Panc1 (cell line): ENCODE data around the gene ZDHHC1. TPM values are rescaled to one million over a fixed set of nuclear protein-coding genes. Genes with fewer than 3 reads are reported as not detected.

Experiments used
- ATAC-seq: fragments of 200-7000 bp; cut with Tn5 transposase; 2 replicates; pipeline ENCODE4 v1.9.1; 2020; ENCODE audit warnings: mild to moderate bottlenecking, moderate library complexity
- BruUV-seq: library from RNA; stranded (reverse); fragments of 400-500 nt; replicated peaks from 2 replicates; lab custom pipeline; 2021; lab: Mats Ljungman, UMichigan
- CTCF ChIA-PET: fragments of 300-600 bp; sonication (Branson Sonifier 250); formaldehyde crosslinking; loops from one replicate; lab custom pipeline; 2022; ENCODE audit warnings: antibody characterized with exemption; lab: Charles Lee
- POLR2A ChIA-PET: fragments of 300-600 bp; sonication (Branson Sonifier 250); formaldehyde crosslinking; loops from one replicate; lab custom pipeline; 2022; ENCODE audit warnings: antibody characterized with exemption; lab: Charles Lee
- DNase-seq: peaks from one replicate; pipeline ENCODE4 v3.0.0-alpha.2; 2010; ENCODE audit warnings: low read depth, low spot score
- H3K27ac ChIP-seq: 2 replicates; pipeline ENCODE4 v1.5.1; 2011; ENCODE audit warnings: mild to moderate bottlenecking, low read length, inconsistent platforms
- H3K27me3 ChIP-seq: fragments of 200-500 bp; sonication (Bioruptor generic); 2 replicates; pipeline ENCODE4 v1.6.0; 2014; ENCODE audit warnings: low read length, inconsistent platforms; ENCODE audit not compliant: control insufficient read depth, insufficient read depth
- H3K36me3 ChIP-seq: fragments of 200-500 bp; sonication (Bioruptor generic); 2 replicates; pipeline ENCODE4 v1.5.1; 2014; ENCODE audit warnings: inconsistent platforms, mild to moderate bottlenecking, low read length, moderate library complexity; ENCODE audit not compliant: control insufficient read depth, insufficient read depth
- H3K4me1 ChIP-seq: 2 replicates; pipeline ENCODE4 v1.5.1; 2011; ENCODE audit warnings: inconsistent platforms, mild to moderate bottlenecking, low read length, moderate library complexity; ENCODE audit not compliant: control insufficient read depth, insufficient read depth
- H3K4me3 ChIP-seq, 2 experiments: 2 replicates each; pipeline ENCODE4 v1.5.1; 2011 to 2012; ENCODE audit warnings: low read depth in 2 of 2, low read length in 2 of 2, mild to moderate bottlenecking in 2 of 2, inconsistent platforms in 1 of 2, moderate library complexity in 1 of 2
- H3K9me3 ChIP-seq: fragments of 200-500 bp; sonication (Bioruptor generic); 2 replicates; pipeline ENCODE4 v1.5.1; 2014; ENCODE audit warnings: low read depth, mild to moderate bottlenecking, inconsistent platforms, low read length, moderate library complexity; ENCODE audit not compliant: control insufficient read depth, insufficient read depth
- CTCF ChIP-seq: fragments of 450-650 bp; IDR thresholded peaks from 2 replicates; pipeline ENCODE4 v1.5.1; 2017; ENCODE audit warnings: mild to moderate bottlenecking
- POLR2AphosphoS5 ChIP-seq: IDR thresholded peaks from 2 replicates; pipeline ENCODE4 v1.6.1; 2012; ENCODE audit warnings: mild to moderate bottlenecking, low read depth, low read length, moderate library complexity
- SIN3A ChIP-seq: IDR thresholded peaks from 2 replicates; pipeline ENCODE4 v1.6.1; 2012; ENCODE audit warnings: low read depth, mild to moderate bottlenecking, low read length, moderate library complexity, borderline replicate concordance; ENCODE audit not compliant: insufficient read depth
- TCF7L2 ChIP-seq: IDR thresholded peaks from 2 replicates; pipeline ENCODE4 v1.6.1; 2011; ENCODE audit warnings: mild to moderate bottlenecking, low read depth, low read length, inconsistent platforms
- in situ Hi-C: cut with HindIII; loops from 2 replicates; pipeline ENCODE4 v1.10.0; 2016; ENCODE audit warnings: low sequenced_read_pairs, low pct_unique_long_range_greater_than_20kb
- intact Hi-C: fragments of 100-400 bp; cut with micrococcal nuclease; formaldehyde crosslinking; loops from one replicate; pipeline ENCODE4 v1.10.0; 2022; ENCODE audit not compliant: unreplicated experiment
- total RNA-seq: library from RNA; stranded (reverse); gene quantifications from one replicate; pipeline ENCODE4 v1.2.1, GENCODE V29; 2021; ENCODE audit not compliant: unreplicated experiment
- TF ChIP-seq, protein P1 (sequence below), 2 experiments: IDR thresholded peaks; 2 replicates each; pipeline ENCODE4 v1.6.1; 2011 to 2012; ENCODE audit warnings: low read depth in 2 of 2, control low read depth in 1 of 2, low read length in 1 of 2, mild to moderate bottlenecking in 1 of 2, moderate library complexity in 1 of 2; ENCODE audit not compliant: insufficient read depth in 1 of 2

ZDHHC1 gene
- total RNA-seq, 1 experiment from 2014 or later, result 7.8 TPM

- BruUV-seq, result TSS peak; percentile 96
- Histone ChIP-seq H3K27me3 (no peaks in the 10 kb centered on the region), H3K27ac (no peak overlapping the region), H3K36me3 (no peaks in the 10 kb centered on the region), H3K4me3 (no peak overlapping the region), H3K9me3 (no peaks in the 10 kb centered on the region), H3K4me1 (no peaks in the 10 kb centered on the region)
- DNase-seq (no peak), ATAC-seq (no peak)
- in situ Hi-C loops (no loop called here), intact Hi-C loops (no loop called here)
- ChIA-PET CTCF (interaction anchor here (0.6 to 1.1 kb wide), 2 partner anchors 43 to 55 kb away, joined by 4 to 14 read pairs; no protein-coding TSS in a partner anchor), POLR2A (no interaction called here)
- TF ChIP-seq TCF7L2 (no peak), SIN3A (no peak), CTCF (no peak), POLR2AphosphoS5 (no peak)
- TF ChIP-seq, protein P1, sequence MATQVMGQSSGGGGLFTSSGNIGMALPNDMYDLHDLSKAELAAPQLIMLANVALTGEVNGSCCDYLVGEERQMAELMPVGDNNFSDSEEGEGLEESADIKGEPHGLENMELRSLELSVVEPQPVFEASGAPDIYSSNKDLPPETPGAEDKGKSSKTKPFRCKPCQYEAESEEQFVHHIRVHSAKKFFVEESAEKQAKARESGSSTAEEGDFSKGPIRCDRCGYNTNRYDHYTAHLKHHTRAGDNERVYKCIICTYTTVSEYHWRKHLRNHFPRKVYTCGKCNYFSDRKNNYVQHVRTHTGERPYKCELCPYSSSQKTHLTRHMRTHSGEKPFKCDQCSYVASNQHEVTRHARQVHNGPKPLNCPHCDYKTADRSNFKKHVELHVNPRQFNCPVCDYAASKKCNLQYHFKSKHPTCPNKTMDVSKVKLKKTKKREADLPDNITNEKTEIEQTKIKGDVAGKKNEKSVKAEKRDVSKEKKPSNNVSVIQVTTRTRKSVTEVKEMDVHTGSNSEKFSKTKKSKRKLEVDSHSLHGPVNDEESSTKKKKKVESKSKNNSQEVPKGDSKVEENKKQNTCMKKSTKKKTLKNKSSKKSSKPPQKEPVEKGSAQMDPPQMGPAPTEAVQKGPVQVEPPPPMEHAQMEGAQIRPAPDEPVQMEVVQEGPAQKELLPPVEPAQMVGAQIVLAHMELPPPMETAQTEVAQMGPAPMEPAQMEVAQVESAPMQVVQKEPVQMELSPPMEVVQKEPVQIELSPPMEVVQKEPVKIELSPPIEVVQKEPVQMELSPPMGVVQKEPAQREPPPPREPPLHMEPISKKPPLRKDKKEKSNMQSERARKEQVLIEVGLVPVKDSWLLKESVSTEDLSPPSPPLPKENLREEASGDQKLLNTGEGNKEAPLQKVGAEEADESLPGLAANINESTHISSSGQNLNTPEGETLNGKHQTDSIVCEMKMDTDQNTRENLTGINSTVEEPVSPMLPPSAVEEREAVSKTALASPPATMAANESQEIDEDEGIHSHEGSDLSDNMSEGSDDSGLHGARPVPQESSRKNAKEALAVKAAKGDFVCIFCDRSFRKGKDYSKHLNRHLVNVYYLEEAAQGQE (IDR thresholded peaks at IDR 0.05; ENCODE audit: insufficient read depth in 1 of 2, low read depth in 2 of 2, low read length in 1 of 2), result no peak
These were observed 22.0 kb upstream of the ZDHHC1 start for GRCh38 chr16:67438098-67438791.

DNA sequence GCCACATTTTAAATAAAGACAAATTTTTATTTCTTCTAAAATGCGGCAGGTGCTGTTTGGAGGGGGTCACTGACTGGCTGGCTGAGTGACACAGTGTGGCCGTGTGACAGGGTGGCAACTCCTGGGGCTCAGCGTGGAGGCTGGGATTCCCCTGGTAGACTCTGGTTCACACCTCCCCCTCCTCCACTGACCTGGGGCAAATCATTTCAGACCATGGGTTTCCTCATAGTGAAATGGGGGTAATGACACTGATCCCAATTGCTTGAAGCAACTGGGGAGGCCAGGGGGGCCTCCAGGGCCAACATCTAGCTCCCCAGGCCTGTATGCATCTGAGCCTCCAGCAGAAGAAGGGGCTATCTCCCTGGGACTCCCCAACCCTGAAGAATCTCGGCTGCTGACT lies 21.2 kb upstream of the ZDHHC1 start:
- POLR2A ChIA-PET, result no interaction called here
- H3K27ac ChIP-seq, result no peak overlapping the region
- H3K4me1 ChIP-seq, result no peaks in the 10 kb centered on the region
- CTCF ChIA-PET, result no interaction called here
- ATAC-seq (no peak), DNase-seq (no peak)
- BruUV-seq, result no TSS peak
- TF ChIP-seq CTCF, result no peak
- no peak for TF ChIP-seq POLR2AphosphoS5
- TF ChIP-seq, protein P1 (IDR thresholded peaks at IDR 0.05; ENCODE audit: insufficient read depth in 1 of 2, low read depth in 2 of 2, low read length in 1 of 2), result no peak
- no peak for TF ChIP-seq SIN3A
- no peaks in the 10 kb centered on the region for H3K36me3 ChIP-seq
- H3K4me3 ChIP-seq, result no peak overlapping the region
- no peaks in the 10 kb centered on the region for H3K27me3 ChIP-seq
- in situ Hi-C loops (no loop called here), intact Hi-C loops (no loop called here)
- no peaks in the 10 kb centered on the region for H3K9me3 ChIP-seq
